NOMO-1 (cell line): ENCODE results near the gene SUMO2.
"Not testable (repeated sequence)": the region's sequence is repeated elsewhere in the genome, so short reads cannot be mapped to it uniquely, and the experiment has no call there.

Source experiments
- DNase-seq, 2 experiments: peaks; one replicate each; lab custom pipeline; 2025; ENCODE audit not compliant: unreplicated experiment in 2 of 2; lab: John Stamatoyannopoulos, UW

SUMO2 gene

GRCh38 chr17:75182569-75183436, at the start of gene SUMO2:
Gene SUMO2, minus strand, starts transcription at chr17:75182959. Its CDS starts 125 bp downstream, at chr17:75182834.
- DNase-seq: peak; percentile 74 to 88

DNA sequence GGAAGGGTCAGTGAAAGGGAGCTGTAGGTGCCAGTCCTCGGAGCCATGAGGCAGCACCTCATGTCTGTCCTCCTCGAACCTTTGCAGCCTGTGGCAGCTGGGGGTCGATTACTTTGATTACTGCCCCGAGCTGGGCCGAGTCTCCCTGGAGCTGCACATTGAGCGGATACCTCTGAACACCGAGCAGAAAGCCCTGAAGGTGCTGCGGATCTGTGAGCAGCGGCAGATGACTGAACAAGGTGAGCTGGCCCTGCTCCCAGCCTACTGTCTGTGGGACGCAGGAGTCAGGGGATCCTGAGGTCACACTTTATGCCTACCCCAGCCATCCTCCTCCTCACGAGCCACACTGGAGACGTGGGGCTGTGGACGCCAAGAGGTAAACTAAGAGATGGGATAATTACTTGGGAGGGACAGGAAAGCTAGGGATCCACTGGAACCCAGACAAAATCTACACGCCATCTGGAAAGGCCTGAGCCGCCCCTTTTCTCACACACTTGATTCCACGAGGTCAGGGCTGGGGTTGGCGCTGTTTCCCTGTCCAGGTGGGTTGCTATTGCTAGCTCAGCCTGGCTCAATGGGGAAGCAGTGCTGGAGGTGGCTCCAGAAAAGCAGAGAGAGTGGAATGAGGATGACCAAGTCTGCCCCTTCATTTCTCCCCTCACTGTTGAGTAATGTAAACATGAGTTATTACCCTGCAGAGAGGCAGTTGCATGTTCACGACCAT, 49.1 kb upstream of the SUMO2 start:
- DNase-seq: no peak

GRCh38 chr17:75231071-75231470, 48.3 kb upstream of the SUMO2 start:
- DNase-seq: no peak

DNA sequence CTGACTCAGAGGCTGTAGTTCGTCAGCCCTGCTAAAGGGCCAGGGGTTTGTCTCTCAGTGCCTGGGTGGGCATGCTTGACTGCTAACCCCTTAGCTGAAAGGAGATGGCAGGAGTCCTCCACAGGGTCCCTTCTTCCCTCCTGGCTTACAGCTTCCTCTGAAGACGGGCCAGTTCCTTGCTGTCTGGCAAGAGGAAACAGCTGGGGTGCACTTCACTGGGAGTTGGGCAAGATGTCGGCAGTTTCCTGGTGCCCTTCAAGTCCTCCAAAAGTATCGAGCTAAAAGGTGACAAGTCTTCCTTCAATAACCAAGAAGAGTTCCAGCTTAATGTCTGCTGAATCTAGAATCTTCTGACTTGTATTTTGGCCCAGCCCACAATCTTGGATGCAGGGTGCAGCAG, 46.1 kb upstream of the SUMO2 start:
- DNase-seq: peak; percentile 13 to 17

DNA sequence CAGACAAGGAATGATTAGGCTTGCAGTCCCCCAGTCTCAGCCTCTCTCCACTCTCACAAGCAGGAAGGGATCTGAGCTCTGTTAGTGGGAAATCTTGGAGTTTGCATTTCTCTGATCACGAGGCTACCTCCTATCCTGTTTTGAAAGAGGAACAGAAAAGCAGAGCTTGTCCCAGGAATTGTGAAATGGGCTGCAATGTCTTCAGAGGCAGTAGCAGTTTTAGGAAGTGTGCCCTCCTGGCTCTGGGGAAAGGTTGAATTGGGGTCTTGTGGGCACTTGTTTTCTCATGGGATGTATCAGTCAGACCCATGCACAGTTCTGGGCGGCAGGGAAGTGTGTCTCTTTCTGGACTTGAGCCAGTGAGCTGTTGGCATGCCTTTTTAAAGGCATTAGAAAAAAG, 45.5 kb upstream of the SUMO2 start:
- DNase-seq: peak; percentile 50 to 76

GRCh38 chr17:75227729-75228128, 45.0 kb upstream of the SUMO2 start:
- no peak for DNase-seq

GRCh38 chr17:75225016-75225415, 42.3 kb upstream of the SUMO2 start:
- DNase-seq: no peak

DNA sequence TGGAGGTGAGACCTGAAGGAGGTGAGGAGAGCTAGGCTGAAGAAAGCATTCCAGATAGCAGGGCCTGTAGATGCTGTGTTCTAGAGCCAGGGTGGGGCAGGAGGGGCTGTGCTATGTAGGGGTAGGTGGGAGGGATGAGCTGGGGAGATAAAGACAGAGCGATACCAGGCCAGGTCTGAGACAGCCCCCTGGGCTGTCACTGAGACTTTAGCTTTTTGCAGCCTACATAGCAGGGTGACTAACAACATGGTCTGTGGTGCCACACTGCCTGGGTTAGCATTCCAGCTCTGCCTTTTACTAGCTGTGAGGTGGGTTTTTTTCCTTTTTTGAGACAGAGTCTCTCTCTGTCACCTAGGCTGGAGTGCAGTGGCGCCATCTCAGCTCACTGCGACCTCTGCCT, 37.1 kb upstream of the SUMO2 start:
- DNase-seq: no peak

- DNase-seq: no peak
Observed at GRCh38 chr17:75218131-75218530, 35.4 kb upstream of the SUMO2 start.

- DNase-seq: no peak
Observed at GRCh38 chr17:75209061-75209460, 26.3 kb upstream of the SUMO2 start.

- DNase-seq: no peak
Observed at GRCh38 chr17:75208161-75208560, 25.4 kb upstream of the SUMO2 start.

- no peak for DNase-seq
Observed at GRCh38 chr17:75207760-75208159, 25.0 kb upstream of the SUMO2 start.

DNA sequence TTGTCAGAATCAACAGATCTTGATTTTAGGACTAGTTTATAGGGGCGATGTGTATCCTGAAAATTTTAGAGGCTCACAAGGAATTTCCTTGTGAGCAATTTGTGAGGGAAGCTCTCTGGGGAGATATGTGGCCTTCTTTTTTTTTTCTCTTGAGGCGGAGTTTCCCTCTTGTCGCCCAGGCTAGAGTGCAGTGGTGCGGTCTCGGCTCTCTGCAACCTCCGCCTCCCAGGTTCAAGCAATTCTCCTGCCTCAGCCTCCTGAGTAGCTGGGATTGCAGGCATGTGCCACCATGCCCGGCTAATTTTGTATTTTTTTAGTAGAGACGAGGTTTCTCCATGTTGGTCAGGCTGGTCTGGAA, 24.3 kb upstream of the SUMO2 start:
- DNase-seq: not testable (repeated sequence)

GRCh38 chr17:75205793-75206163, 23.0 kb upstream of the SUMO2 start:
- no peak for DNase-seq

DNA sequence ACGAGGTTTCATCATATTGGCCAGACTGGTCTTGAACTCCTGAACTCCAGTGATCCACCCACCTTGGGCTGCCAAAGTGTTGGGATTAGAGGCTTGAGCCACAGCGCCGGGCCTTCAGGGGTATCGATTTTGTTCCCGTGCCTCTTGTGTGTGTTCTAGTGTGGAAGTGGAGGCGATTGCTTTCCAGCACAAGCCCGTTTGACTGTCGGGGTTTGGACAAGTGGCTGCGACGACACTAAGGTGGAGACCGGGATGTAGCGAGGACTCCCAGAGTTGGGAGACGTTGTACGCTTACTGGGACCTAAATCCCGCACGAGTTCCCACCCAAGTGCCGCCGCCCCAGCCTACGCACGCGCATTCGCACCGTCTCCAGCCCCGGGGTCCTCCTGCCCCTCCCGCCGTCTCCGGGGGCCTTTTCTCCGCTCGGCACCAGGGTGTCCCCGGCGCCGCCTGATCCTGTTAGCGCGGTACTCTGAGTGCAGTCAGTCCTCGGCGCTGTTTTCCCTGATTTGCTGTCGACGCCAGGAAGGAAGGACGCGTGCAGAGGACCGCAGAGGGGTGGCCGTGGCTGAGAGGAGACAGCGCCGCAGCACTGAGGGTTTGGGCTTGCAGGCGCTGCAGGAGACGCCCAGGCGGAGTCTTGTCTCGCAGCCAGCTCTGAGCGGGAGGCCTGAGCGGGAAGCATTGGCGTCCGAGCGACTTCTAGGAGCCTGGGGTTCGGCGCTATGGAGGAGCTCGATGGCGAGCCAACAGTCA, 22.5 kb upstream of the SUMO2 start, which contains the start of gene NUP85:
NUP85 (plus strand) TSS at position 643 of the 756 bp plus-strand sequence; CDS start at position 726, 83 bp downstream.
- DNase-seq: peak; percentile 90 to 92

DNA sequence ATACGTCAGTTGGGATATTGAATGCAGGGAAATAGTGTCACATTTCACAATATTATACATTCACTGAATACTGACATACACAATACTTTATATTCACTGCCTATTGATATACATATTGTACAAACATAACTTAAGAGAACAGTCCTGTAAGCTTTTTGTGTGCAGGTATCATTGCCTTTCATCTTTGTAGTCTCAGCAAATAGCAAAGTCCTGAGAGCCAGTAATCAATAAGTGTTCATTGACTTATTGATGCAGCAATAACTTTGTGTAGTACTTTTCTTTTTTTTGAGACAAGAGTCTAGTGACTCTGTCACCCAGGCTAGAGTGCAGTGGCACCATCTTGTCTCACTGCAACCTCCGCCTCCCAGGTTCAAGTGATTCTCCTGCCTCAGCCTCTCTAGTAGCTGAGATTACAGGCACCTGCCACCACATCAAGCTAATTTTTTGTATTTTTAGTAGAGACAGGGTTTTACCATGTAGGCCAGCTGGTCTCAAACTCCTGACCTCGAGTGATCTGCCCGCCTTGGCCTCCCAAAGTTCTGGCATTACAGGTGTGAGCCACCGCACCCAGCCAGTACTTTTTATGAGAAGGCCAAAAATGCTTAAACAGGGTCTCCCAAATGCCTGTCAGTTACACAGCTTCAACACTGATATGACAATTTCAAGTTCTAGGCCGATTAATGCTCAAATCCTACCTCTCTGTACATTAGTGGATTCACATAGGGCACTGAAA, 17.3 kb upstream of the SUMO2 start:
- no peak for DNase-seq

GRCh38 chr17:75194879-75195278, 12.1 kb upstream of the SUMO2 start:
- no peak for DNase-seq

GRCh38 chr17:75191584-75191983, 8.8 kb upstream of the SUMO2 start:
- peak; percentile 15 to 33 for DNase-seq

- no peak for DNase-seq
Observed at GRCh38 chr17:75188614-75189013, 5.9 kb upstream of the SUMO2 start.

DNA sequence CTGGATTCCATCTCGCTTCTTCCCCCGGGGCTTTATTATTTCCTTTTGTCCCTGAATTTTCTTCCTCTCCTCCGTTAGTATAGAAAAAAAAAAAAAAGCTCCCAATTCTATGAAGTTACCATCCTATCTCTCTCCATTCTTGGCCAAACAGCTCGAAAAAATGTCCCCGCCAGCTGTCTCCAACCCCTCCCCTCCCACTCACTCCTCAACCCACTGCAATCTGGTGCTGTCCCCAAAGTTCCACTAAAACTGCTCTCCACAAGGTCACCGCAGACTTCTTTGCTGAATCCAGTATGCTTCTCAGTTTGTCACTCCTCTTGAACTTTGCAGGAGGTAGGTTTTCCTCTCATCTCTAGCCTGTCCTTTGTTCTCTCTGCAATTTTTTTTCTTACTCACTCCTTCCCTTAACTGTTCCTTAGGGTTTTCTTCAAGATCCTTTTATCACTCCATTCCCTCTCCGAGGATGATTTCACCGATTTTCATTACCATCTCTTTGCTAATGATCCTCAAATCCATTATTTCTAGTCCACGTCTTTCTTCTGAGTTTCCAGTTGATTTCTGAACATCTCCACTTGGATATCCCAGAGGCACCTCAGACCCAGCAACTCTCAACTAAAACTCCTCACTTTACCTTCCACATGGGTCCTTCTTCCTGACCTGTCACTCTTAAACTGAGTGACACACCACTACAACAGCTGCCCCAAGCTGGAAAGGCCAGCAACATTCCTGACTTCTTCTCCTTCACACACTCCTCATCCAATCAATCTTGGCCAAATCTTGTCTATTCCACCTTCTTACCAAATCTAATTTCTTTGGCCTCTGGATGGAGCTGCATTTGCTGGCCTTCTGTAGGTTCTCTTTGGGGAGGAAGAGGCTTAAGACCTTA, 1.5 kb upstream of the SUMO2 start:
- no peak for DNase-seq
